Daoy (cell line): ENCODE data around the gene ANKRD12. TPM values are rescaled to one million over a fixed set of nuclear protein-coding genes. Genes with fewer than 3 reads are reported as not detected.

Experiments
- DNase-seq: peaks from one replicate; pipeline ENCODE4 v3.0.0-alpha.2; 2015; ENCODE audit warnings: low read depth
- total RNA-seq: library from RNA; depleted of rRNA; stranded (reverse); fragments of >200 nt; shearing (Covaris generic); gene quantifications from 2 replicates; pipeline ENCODE4 v1.2.3, GENCODE V29; 2014

The ANKRD12 gene
- total RNA-seq, 1 experiment from 2014 or later: 11.1 TPM

DNA sequence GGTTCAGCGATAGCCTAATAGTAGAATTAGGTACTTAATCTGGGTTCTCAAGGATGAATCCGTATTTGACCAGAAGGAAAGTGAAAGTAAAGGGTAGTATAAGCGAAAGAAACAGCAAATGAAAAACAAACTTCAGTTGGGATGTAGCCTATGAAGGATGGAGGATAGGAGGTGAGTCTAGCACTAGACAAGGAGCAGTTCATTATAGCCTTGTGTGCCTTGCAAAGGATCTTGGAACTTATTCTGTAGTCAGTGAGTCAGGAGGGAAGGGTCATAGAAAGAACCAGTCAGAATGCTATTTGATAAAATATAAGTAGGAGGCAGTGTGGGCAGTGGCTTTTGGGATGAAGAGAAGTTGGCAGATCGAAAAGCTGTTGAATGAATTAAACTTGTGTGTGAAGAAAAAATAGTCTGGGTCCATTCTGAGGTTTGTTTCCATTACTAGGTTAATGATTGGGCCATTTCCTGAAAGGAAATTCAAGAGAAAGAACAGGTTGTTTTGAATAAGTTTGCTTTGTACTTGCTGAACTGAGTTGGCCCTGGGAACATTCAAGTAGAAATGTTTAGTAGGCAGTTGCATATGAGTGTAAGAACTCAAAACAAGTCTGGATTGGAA, 48.5 kb downstream of the ANKRD12 start:
- no peak for DNase-seq

GRCh38 chr18:9188359-9189231, 52.0 kb downstream of the ANKRD12 start:
- no peak for DNase-seq

GRCh38 chr18:9189491-9189890, 52.9 kb downstream of the ANKRD12 start:
- DNase-seq: no peak

- DNase-seq: no peak
Observed at GRCh38 chr18:9191658-9192256, 55.2 kb downstream of the ANKRD12 start.

- no peak for DNase-seq
Observed at GRCh38 chr18:9193031-9193430, 56.5 kb downstream of the ANKRD12 start.

GRCh38 chr18:9196568-9196967, 60.0 kb downstream of the ANKRD12 start:
- DNase-seq: no peak

DNA sequence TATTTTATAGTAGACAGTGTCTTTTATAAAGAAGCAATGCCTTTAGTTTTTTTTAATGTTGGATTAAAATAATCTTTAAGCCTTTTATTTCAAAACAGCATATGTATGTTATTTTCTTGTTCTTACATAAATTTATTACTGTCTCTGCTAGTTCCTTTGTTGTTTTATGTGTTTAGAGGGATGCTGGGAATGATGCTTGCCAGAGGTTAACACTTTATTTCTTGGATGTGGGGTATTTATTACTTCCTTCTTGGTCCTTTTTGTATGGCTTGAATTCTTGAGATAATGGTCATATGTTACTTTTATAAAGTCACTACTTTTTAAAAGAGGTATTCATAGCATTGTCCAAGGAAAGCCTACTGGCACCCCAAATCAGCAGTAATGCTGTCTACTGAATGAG, 63.1 kb downstream of the ANKRD12 start:
- DNase-seq: no peak

GRCh38 chr18:9201224-9201623, 64.6 kb downstream of the ANKRD12 start:
- no peak for DNase-seq

- no peak for DNase-seq
Observed at GRCh38 chr18:9204659-9205058, 68.1 kb downstream of the ANKRD12 start.

GRCh38 chr18:9206421-9206820, 69.8 kb downstream of the ANKRD12 start:
- no peak for DNase-seq

- no peak for DNase-seq
Observed at GRCh38 chr18:9209279-9209678, 72.7 kb downstream of the ANKRD12 start.

GRCh38 chr18:9210966-9211365, 74.4 kb downstream of the ANKRD12 start:
- DNase-seq: no peak

- DNase-seq: no peak
Observed at GRCh38 chr18:9211955-9212354, 75.4 kb downstream of the ANKRD12 start.

DNA sequence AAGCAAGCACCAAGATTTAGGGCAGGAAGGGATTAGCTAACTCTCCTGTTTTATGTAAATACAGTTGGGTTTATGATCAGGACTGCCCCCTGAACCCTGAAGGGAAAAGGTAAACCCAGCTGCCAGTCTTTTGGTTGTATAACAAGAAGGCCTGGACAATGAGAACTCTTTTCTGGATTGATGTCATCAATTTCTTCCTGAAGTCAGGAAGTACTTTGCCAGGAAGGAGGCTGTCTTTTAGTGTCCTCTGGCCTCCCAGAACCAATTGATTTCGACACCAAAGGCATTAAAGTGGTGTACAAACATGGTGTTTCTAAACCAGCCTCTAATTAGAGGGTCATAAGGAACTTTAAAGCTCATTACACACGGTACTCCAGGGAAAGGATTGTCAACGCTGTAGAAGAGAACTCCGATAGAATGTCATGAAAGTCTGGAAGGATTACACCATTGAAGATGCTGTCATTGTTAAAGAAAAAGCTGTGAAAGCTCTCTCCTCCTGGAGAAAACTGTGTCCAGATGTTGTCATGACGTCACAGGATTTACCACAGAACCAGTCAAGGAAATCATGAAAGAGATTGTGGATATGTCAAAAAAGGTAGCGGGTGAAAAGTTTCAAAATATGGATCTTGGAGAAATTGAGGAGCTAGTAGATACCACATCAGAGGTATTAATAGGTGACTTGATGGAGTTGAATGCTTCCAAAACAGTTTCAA, 78.8 kb downstream of the ANKRD12 start:
- DNase-seq: no peak

DNA sequence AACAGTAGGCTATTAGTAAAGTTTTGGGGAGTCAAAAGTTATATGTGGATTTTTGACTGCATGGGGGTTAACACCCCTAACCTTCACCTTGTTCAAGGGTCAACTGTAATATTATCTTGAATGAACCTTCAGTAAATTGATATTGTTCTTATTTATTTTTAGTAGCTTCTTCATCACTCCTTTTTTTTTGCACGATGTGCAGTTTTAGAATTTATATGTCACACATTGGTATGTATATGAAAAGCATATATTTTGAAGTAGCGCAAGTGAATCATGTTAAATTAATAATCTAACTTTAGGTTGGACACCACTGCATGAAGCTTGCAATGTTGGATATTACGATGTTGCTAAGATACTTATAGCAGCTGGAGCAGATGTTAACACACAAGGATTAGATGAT, 79.9 kb downstream of the ANKRD12 start:
- DNase-seq: no peak

DNA sequence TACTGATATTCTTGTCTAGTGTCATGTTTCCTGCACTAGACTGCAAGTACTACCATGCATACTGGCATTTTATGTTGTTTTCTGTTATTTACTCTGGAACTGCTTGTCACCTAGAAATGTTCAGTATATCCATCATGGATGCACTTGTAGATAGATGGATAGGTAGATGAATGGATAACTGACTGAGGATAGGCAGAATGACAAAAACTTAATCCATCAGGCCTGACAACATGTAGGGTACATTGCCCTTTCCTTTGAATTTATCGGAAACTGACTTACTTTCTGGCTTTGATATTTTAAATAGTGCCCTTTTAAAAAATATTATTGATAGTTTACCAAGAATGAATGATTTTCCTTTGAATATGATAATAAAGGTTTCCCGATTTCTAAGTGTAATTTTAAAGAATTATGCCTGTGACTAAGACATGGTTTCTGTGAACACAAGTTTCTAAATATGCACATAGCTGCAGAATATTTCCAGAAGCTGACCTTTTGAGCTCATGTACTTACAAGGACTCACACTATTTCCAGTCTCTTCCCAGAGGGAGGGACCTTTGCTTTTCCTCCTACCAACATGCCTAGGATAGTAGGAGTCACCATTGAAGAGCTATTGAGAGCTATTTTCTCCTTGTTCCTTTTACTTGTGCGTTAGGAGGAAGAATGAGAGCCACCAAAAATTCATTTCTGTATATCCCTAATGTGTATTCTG, 81.3 kb downstream of the ANKRD12 start:
- DNase-seq: no peak

- no peak for DNase-seq
Observed at GRCh38 chr18:9221040-9221439, 84.5 kb downstream of the ANKRD12 start.

DNA sequence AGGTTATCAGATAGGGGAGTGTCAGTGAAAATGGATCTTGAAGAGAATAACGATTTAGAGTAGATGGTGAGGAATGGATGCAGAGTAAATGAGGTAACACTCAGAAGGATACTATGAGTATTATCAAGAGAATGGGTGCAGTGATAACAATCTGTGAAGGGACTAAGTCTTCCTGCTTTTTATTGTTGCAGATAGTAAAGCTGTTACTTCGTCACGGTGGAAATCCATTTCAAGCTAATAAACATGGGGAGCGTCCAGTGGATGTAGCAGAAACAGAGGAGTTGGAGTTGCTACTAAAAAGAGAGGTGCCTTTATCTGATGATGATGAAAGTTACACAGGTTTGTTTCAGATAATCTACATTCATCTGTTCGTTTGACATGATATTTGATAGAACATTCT, 85.1 kb downstream of the ANKRD12 start:
- no peak for DNase-seq

GRCh38 chr18:9223356-9223755, 86.8 kb downstream of the ANKRD12 start:
- no peak for DNase-seq

- no peak for DNase-seq
Observed at GRCh38 chr18:9226463-9226862, 89.9 kb downstream of the ANKRD12 start.

DNA sequence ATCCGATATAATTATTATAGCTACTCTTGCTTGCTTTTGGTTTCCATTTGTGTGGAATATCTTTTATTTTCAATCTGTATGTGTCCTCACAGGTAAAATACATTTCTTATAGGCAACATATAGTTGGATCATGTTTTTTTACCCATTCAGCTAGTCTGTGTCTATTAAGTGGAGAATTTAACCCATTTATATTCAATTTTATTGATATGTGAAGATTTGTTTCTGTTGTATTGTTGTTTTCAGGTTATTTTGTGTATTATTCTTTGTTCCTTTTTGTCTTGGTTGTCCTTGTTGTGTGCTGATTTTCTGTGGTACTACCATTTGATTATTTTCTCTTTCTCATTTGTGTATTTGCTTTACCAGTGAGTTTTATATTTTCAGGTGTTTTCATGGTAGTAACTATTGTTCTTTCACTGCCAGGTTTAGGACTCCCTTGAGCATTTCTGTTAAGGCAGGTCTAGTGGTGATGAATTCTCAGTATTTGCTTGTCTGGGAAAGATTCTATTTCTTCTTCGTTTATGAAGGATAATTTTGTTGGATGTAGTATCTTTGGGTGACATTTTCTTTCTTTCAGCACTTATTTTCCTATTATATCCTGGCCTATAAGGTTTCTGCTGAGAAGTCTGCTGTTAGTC, 95.4 kb downstream of the ANKRD12 start:
- no peak for DNase-seq
